ENCODE results near the gene VPS26B.

DNA sequence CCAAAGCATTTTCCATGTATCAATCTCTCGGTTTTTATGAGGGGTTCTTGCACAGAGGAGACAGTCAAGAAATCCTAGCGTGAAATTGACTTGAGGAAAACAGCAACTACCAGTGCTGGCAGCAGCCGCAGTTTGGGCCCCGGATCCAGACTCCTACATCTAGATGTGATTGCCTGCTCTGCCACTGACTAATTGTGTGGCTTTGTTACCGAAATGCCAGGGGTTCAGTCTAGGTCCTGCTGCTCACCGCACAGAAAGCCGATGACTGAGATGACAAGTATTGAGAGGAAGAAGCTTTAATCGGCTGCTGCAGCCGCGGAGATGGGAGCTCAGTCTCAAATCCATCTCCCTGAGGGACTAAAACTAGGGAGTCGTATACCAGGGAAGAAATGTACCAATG lies 43.5 kb downstream of the VPS26B start:
- TF ChIP-seq, protein P1, sequence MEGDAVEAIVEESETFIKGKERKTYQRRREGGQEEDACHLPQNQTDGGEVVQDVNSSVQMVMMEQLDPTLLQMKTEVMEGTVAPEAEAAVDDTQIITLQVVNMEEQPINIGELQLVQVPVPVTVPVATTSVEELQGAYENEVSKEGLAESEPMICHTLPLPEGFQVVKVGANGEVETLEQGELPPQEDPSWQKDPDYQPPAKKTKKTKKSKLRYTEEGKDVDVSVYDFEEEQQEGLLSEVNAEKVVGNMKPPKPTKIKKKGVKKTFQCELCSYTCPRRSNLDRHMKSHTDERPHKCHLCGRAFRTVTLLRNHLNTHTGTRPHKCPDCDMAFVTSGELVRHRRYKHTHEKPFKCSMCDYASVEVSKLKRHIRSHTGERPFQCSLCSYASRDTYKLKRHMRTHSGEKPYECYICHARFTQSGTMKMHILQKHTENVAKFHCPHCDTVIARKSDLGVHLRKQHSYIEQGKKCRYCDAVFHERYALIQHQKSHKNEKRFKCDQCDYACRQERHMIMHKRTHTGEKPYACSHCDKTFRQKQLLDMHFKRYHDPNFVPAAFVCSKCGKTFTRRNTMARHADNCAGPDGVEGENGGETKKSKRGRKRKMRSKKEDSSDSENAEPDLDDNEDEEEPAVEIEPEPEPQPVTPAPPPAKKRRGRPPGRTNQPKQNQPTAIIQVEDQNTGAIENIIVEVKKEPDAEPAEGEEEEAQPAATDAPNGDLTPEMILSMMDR (IDR thresholded peaks at IDR 0.05), result no peak
- no peak for TF ChIP-seq POLR2A (IDR thresholded peaks at IDR 0.05)
- no peak for TF ChIP-seq EP300 (IDR thresholded peaks at IDR 0.05)
- no peak for TF ChIP-seq POLR2AphosphoS5 (IDR thresholded peaks at IDR 0.05)

Data from stomach (tissue), 4 donors.